Testis (tissue), 2 donors: ENCODE results near the gene ADGRD1.

Source experiments
- CTCF ChIP-seq, 3 experiments: fragments of 450-650 bp in 2 of 3; fragments of 200-600 bp in 1 of 3; sonication (generic) in 1 of 3; IDR thresholded peaks; one replicate each; pipeline ENCODE4 v1.5.1; 2016 to 2019; ENCODE audit warnings: antibody characterized with exemption in 3 of 3, mild to moderate bottlenecking in 2 of 3, moderate library complexity in 1 of 3
- POLR2A ChIP-seq: fragments of 450-650 bp; IDR thresholded peaks from one replicate; pipeline ENCODE4 v1.6.1; 2017; ENCODE audit warnings: antibody characterized with exemption, mild to moderate bottlenecking, moderate library complexity

- TF ChIP-seq CTCF (IDR thresholded peaks at IDR 0.05) = no peak
- TF ChIP-seq POLR2A = no peak
Observed at GRCh38 chr12:130953771-130954543, at the start of gene ADGRD1.
